NCI-H187 (cell line): Measurements from ENCODE around the gene LRRC2.

Experiments used
- DNase-seq, 2 experiments: peaks; one replicate each; lab custom pipeline; 2025; lab: John Stamatoyannopoulos, UW

LRRC2 gene

GRCh38 chr3:46479021-46479420 is 87.1 kb downstream of the LRRC2 start:
- no peak for DNase-seq

- no peak for DNase-seq
These were observed 87.8 kb downstream of the LRRC2 start for GRCh38 chr3:46478341-46478740.

- no peak for DNase-seq
These were observed 88.3 kb downstream of the LRRC2 start for GRCh38 chr3:46477756-46478155.

GRCh38 chr3:46477145-46477544 is 89.0 kb downstream of the LRRC2 start:
- no peak for DNase-seq

GRCh38 chr3:46472736-46473135 is 93.4 kb downstream of the LRRC2 start:
- no peak for DNase-seq

GRCh38 chr3:46471371-46471914 is 94.7 kb downstream of the LRRC2 start:
- no peak for DNase-seq

- no peak for DNase-seq
These were observed 95.3 kb downstream of the LRRC2 start for GRCh38 chr3:46470831-46471230.

GRCh38 chr3:46469680-46470357 is 96.3 kb downstream of the LRRC2 start:
- DNase-seq, result no peak

GRCh38 chr3:46468753-46469600 is 97.1 kb downstream of the LRRC2 start:
- DNase-seq, result no peak

- DNase-seq, result no peak
These were observed 98.5 kb downstream of the LRRC2 start for GRCh38 chr3:46467562-46467961.

- no peak for DNase-seq
These were observed 99.2 kb downstream of the LRRC2 start for GRCh38 chr3:46466871-46467403.

- no peak for DNase-seq
These were observed 99.8 kb downstream of the LRRC2 start for GRCh38 chr3:46466273-46466672.
